Suprapubic skin (tissue), 4 donors: ENCODE measurements around the gene NRG3. TPM values are rescaled to one million over a fixed set of nuclear protein-coding genes. Genes with fewer than 3 reads are reported as not detected.

Experiments used
- DNase-seq, 2 donors: peaks; one replicate each; pipeline ENCODE4 v3.0.0-alpha.2; 2019; ENCODE audit warnings: low spot score in 2 of 2
- H3K27ac ChIP-seq: fragments of 200-600 bp; sonication (generic); one replicate; pipeline ENCODE4 v1.5.1; 2019
- H3K27me3 ChIP-seq: fragments of 200-600 bp; sonication (generic); one replicate; pipeline ENCODE4 v1.5.1; 2019
- H3K36me3 ChIP-seq: fragments of 200-600 bp; sonication (generic); one replicate; pipeline ENCODE4 v1.5.1; 2019
- H3K4me1 ChIP-seq: fragments of 200-600 bp; sonication (generic); one replicate; pipeline ENCODE4 v1.5.1; 2019
- H3K4me3 ChIP-seq: fragments of 200-600 bp; sonication (generic); one replicate; pipeline ENCODE4 v1.5.1; 2019; ENCODE audit warnings: mild to moderate bottlenecking
- H3K9me3 ChIP-seq: fragments of 200-600 bp; sonication (generic); one replicate; pipeline ENCODE4 v1.5.1; 2019
- CTCF ChIP-seq, 2 donors: fragments of 200-600 bp in 1 of 2; fragments of 450-650 bp in 1 of 2; sonication (generic) in 1 of 2; IDR thresholded peaks; one replicate each; pipeline ENCODE4 v1.5.1; 2016 to 2019; ENCODE audit warnings: antibody characterized with exemption in 2 of 2, mild to moderate bottlenecking in 1 of 2, moderate library complexity in 1 of 2
- EP300 ChIP-seq: sonication (generic); formaldehyde crosslinking; IDR thresholded peaks from one replicate; pipeline ENCODE4 v1.6.1; 2017; ENCODE audit warnings: antibody characterized with exemption
- POLR2A ChIP-seq, 2 donors: fragments of 450-650 bp; IDR thresholded peaks; one replicate each; pipeline ENCODE4 v1.6.1; 2017; ENCODE audit warnings: antibody characterized with exemption in 2 of 2, mild to moderate bottlenecking in 2 of 2, moderate library complexity in 2 of 2
- POLR2AphosphoS5 ChIP-seq, 3 donors: sonication (generic); formaldehyde crosslinking; IDR thresholded peaks; one replicate each; pipeline ENCODE4 v1.6.1; 2017; ENCODE audit warnings: antibody characterized with exemption in 3 of 3
- WGBS: methylation state at CpG from one replicate; pipeline ENCODE4 v1.1.5; 2018; 5-methylcytosine and 5-hydroxymethylcytosine counted together
- total RNA-seq, 4 donors: library from RNA; depleted of rRNA; stranded (reverse); fragments of >200 nt; gene quantifications; one replicate each; pipeline ENCODE4 v1.1.0, GENCODE V29; 2016

NRG3 gene
- total RNA-seq, 4 donors from 2014 or later = 0.65 to 3.5 (median 1.3) TPM

DNA sequence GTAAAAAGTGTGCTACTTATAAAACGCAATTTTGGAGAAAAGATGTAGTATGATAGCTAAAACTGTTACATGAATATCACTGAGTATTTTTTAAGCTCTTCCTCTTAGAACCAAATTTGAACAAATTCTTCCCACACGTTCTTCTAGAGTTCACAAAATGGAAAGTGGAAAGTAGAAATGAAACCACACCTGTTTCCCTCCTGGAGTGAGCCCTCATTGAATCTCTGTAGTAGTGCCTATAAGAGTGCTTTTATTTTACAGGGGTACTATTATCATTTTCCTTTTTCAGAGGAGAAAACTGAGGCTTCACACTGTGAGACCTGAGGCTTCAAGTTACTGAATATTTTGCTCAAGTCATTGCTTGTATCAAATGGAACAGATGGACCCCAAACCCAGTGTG lies 393.0 kb downstream of the NRG3 start:
- WGBS = 69% methylated on average over 2 of the region's 2 CpGs
- TF ChIP-seq POLR2A (IDR thresholded peaks at IDR 0.05) (no peak), EP300 (no peak), CTCF (IDR thresholded peaks at IDR 0.05) (no peak), POLR2AphosphoS5 (IDR thresholded peaks at IDR 0.05) (no peak)

DNA sequence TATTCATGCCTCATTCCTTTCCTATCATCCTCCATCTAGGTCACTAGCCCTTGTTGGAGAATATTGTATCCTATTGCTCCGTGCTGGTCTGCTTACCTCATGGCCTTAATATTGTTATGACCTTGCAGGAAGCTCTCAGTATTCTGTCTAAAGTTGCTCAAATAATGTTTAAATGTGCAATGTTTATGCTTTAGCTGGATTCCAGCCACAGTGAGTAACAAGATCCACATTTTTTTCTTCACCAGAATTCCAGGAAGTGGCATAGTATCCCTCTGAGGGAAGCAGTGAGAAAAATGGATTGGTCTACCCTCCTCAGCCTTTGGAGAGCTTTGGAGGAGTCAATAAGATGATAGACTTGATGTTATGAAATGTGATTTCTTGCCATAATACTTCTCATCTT lies 402.6 kb downstream of the NRG3 start:
- DNase-seq = no peak
- Histone ChIP-seq H3K4me1 (no peaks in the 10 kb centered on the region), H3K27me3 (no peaks in the 10 kb centered on the region), H3K36me3 (no peaks in the 10 kb centered on the region), H3K9me3 (no peaks in the 10 kb centered on the region), H3K27ac (no peak overlapping the region), H3K4me3 (no peak overlapping the region)
- no peak for TF ChIP-seq CTCF (IDR thresholded peaks at IDR 0.05)
- no peak for TF ChIP-seq POLR2A (IDR thresholded peaks at IDR 0.05)
- WGBS = 80% methylated on average over 1 of the region's 1 CpG

More for the DNA sequence above, 393.0 kb downstream of the NRG3 start:
- DNase-seq = no peak
- H3K36me3 ChIP-seq = no peaks in the 10 kb centered on the region
- H3K4me3 ChIP-seq = no peak overlapping the region
- no peaks in the 10 kb centered on the region for H3K4me1 ChIP-seq
- no peak overlapping the region for H3K27ac ChIP-seq
- H3K9me3 ChIP-seq = no peaks in the 10 kb centered on the region
- H3K27me3 ChIP-seq = no peaks in the 10 kb centered on the region

DNA sequence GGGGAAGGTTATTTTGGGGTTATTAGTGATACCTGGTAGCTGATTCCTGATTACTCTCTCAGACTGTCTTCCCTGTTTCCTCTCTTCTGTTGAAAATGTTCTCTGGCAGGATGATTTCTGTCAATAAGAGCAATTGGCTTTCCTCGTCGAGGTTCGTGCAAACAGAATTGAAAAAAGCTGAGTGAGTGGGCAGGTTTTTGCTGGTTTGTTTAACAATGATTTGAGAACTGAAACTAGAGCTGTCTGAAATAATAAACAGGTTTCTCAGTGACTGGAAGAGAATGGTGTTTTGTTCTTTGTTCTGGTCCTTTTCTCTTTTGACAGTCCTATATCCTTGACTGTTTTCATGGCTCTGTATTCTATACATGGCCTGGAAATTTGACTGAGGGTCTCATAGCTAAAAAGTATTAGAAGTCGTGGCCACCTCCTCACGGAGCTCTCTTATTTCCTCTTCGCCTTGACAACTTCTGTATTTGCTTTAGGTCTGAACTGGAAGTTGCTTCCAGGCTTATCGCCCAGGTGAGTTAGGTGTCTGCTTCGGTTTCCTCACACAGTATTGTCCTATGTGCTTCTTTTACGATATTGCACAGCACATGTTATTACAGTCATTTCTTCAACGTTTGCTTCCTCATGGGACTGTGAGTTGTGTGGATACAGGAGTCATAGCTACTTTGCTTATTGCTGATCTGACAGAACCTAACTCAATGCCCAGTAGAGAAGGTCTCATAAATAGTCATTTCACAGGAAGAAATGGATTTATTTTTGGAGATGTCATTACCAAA lies 403.6 kb downstream of the NRG3 start:
- Histone ChIP-seq H3K27ac (no peak overlapping the region), H3K36me3 (no peaks in the 10 kb centered on the region), H3K4me3 (no peak overlapping the region), H3K4me1 (no peaks in the 10 kb centered on the region), H3K27me3 (no peaks in the 10 kb centered on the region), H3K9me3 (no peaks in the 10 kb centered on the region)
- DNase-seq = no peak
- WGBS = 66% methylated on average over 10 of the region's 10 CpGs
- TF ChIP-seq POLR2A (IDR thresholded peaks at IDR 0.05) (no peak), POLR2AphosphoS5 (IDR thresholded peaks at IDR 0.05) (no peak), EP300 (no peak), CTCF (IDR thresholded peaks at IDR 0.05) (no peak)

DNA sequence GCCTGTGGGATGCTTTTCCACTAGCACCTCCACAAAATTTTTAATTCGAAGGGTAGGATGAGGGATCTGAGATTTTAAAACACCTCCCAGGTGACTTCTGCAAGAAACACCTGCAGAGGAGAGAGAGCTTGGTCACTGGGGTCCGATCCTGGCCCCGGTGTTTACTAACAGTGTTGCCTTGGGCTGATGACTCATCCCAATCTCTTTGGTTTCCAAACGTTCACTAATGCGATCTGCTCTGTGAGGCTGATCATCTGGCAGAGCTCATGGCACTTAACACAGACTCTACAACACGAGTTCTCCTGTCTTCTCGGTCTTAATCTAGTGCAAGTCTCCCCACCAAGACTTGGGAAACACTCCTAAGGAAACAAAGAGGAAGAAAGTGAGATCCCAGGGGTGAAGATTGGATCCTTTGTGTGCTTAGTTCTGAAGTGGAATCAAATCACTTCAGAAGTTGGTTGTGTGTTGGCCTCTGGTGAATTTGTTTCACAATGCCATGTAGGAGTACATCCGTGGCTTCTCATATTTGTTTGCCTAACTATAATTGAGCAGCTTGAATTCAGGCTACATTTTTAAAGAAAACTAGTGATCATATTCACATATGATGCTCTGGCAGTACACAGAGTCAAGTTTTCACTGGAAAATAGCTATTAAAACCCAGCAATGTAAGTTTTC lies 407.9 kb downstream of the NRG3 start:
- no peak for DNase-seq
- TF ChIP-seq POLR2A (IDR thresholded peaks at IDR 0.05) = no peak
- no peak for TF ChIP-seq POLR2AphosphoS5 (IDR thresholded peaks at IDR 0.05)
- TF ChIP-seq EP300 = no peak
- TF ChIP-seq CTCF (IDR thresholded peaks at IDR 0.05) = no peak
- WGBS = 55% methylated on average over 8 of the region's 8 CpGs
- Histone ChIP-seq H3K9me3 (no peaks in the 10 kb centered on the region), H3K27ac (no peak overlapping the region), H3K4me3 (no peak overlapping the region), H3K27me3 (no peaks in the 10 kb centered on the region), H3K4me1 (no peaks in the 10 kb centered on the region), H3K36me3 (no peaks in the 10 kb centered on the region)

DNA sequence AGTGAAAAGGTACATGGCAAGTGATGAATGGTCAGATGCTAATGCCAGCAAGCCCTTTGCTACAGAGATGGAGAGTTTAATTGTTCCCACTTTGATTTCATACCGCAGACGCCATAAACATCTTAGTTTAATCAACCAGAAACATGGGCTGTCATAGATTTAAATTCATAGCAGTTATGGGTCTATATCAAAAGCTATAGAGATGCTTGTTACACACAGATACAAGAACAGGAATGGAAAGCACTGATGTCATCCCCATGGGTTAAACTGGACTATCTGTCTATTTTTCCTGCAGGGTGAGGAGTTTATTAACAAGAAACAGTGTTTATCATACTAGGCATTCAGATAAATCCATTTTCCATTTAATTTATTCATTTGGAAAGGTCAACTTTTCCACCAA lies 409.2 kb downstream of the NRG3 start:
- Histone ChIP-seq H3K27ac (no peak overlapping the region), H3K9me3 (no peaks in the 10 kb centered on the region), H3K36me3 (no peaks in the 10 kb centered on the region), H3K4me3 (no peak overlapping the region), H3K27me3 (no peaks in the 10 kb centered on the region), H3K4me1 (no peaks in the 10 kb centered on the region)
- TF ChIP-seq POLR2AphosphoS5 (IDR thresholded peaks at IDR 0.05) = no peak
- no peak for TF ChIP-seq POLR2A (IDR thresholded peaks at IDR 0.05)
- TF ChIP-seq EP300 = no peak
- TF ChIP-seq CTCF (IDR thresholded peaks at IDR 0.05) = no peak
- 69% methylated on average over 2 of the region's 2 CpGs for WGBS
- no peak for DNase-seq
